NCI-H146 (cell line): ENCODE measurements around the gene HPSE2.
"Not testable (repeated sequence)": the region's sequence is repeated elsewhere in the genome, so short reads cannot be mapped to it uniquely, and the experiment has no call there.

Experiments used
- DNase-seq: peaks from one replicate; lab custom pipeline; 2025; lab: John Stamatoyannopoulos, UW

HPSE2 gene

GRCh38 chr10:99235658-99236626 is at the start of gene HPSE2:
HPSE2 (minus strand) TSS chr10:99235852.
- DNase-seq: no peak

DNA sequence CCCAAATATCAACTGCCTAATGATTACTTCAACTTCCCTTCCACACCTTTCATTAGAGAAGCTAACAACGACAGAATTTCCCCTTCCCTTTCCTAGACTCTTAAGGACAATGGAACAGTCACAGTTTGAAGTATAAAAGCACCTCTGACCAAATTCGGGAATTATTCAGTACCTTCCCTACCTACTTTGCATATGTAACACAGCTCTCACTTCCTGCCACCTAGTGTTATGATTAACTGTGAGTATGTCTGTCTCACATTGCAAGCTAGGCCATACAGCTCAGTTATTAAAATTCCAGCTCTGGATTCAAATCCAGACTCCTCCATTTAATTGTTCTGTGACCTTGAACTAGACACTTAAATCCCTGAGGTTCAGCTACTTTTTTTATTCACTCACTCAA is 44.8 kb upstream of the HPSE2 start:
- DNase-seq: no peak

DNA sequence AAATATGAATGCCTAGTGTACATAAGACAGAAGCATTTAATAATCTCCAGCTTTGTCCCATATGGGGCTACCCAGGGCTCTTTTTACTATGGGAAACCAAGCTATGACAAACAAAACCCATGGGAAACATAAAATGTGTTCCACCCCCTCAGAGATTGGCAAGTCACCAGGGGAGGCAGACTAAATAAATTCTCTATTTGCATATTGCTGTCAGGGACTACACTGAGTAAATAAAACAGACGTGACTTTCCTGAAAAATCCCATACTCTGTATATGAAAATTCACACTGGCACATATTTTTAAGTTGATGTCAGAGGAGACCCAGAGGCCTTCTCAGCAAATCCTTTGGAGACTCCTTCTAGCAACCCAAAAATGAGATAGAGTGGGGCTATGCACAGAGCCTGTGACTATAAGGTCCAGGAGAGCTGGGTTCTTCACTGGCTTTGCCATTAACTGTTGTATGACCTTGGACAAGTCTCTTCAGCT is 44.0 kb upstream of the HPSE2 start:
- DNase-seq: no peak

GRCh38 chr10:99276848-99277486 is 41.3 kb upstream of the HPSE2 start:
- DNase-seq: no peak

DNA sequence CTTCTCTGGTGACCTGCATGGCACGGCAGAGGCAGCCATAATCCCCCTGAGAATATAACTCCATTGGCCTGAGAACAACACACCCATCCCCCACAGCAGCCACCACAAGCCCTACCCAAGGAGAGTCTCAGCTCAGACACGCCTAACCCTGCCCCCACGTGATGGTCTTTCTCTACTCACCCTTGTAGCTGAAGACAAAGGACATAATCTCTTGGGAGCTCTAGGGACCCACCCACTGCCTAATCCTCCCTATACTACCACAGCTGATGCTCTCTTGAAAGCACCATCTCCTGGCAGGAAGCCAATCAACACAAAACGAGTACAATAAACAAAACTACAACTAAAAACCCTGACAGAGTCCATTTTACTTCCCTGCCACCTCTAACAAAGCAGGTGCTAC is 30.7 kb upstream of the HPSE2 start:
- DNase-seq: no peak

DNA sequence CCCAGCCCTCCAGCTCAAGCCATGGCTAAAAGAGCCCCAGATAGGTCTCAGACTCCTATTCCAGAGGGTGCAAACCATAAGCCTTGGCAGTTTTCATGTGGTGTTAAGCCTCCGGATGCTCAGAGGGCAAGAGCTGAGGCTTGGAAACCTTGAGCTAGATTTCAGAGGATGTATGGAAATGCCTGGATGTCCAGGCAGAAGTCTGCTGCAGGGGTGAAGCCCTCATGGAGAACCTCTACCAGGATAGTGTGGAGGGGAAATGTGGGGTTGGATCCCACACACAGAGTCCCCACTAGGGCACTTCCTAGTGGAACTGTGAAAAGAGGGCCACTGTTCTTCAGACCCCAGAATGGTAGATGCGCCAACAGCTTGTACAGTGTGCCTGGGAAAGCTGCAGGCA is 13.2 kb upstream of the HPSE2 start:
- DNase-seq: no peak

DNA sequence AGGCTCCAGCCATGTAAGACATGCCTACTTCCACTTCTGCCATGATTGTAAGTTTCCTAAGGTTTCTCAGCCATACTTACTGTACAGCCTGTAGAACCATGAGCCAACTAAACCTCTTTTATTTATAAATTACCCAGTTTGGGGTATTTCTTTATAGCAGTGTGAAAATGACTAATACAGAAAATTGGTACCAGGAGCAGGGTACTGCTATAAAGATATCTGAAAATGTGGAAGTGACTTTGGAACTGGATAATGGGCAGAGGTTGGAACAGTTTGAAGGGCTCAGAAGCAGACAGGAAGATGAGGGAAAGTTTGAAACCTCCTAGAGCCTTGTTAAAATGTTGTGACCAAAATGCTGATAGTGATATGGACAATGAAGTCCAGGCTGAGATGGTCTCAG is 12.2 kb upstream of the HPSE2 start:
- DNase-seq: not testable (repeated sequence)

DNA sequence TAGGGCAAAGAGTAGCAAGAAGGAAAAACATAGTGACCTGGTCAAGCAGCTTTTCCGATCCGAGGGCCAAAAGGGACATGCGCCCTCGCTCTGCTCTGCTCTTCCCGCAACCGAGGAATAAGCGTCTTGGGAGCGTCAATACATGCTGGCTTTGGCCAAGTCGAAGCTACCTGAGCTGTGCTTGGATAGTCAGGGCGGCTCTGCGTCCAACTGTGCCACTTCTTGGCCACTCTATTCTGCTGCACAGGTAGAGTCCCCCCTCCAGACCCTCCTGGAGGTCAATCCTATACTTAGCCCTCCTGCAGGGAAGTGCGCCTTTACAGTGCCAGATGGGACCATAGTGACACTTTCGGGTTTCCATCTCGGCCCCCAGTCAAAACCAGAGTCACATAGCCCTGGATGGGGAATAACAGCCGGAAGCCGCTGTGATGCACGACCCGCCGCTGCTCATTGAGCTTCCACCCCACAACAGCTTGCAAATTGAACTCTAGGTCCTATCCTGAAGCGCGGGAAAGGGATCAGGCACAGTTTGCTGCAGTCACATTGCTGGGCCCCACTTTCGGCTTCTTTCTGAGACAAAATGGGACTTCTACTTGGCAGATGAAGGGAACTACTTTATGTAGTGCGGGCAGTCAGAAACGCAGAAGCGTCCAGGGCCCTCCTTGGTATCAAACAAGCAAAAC is 1.1 kb upstream of the HPSE2 start:
- DNase-seq: no peak

DNA sequence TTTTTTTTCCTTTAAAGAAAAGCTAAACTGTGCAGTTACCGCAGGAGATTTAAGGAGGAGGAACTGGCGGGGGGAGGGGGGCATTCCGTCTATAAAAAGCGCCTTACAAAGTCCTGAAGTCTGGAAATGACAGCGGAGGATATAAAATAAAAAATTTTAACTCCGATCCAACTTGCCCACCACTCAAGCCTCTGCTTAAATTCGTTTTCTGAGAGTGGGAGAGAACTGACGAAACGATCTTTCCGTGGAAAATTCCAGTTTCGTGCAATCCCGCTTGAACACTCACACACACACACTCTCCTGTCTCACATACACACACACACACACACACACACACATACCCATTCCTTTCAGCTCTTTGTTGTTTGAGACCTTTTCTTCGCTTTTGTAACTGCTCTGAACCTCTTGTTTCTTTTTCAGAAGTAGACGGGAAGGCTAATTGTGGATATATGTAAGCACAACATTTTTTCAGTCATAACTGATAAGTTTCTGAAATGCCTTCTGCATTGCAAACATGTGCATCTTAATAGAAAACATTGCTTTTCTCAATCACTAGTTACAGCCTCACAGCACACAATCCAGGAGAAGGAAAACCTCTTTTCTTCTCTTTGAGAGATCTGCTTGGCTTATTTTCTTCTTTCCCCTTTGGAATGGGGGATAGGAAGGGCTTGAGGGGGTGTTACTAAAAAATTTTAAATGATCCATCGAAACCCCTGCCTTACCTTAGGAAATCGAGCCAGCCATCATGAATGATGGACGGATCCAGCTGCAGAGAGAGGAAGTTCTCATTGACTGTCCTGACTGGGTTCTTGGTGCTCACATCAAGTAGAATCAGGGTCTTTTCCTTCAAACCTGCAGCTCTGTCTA is 628 bp downstream of the HPSE2 start:
- DNase-seq: no peak

DNA sequence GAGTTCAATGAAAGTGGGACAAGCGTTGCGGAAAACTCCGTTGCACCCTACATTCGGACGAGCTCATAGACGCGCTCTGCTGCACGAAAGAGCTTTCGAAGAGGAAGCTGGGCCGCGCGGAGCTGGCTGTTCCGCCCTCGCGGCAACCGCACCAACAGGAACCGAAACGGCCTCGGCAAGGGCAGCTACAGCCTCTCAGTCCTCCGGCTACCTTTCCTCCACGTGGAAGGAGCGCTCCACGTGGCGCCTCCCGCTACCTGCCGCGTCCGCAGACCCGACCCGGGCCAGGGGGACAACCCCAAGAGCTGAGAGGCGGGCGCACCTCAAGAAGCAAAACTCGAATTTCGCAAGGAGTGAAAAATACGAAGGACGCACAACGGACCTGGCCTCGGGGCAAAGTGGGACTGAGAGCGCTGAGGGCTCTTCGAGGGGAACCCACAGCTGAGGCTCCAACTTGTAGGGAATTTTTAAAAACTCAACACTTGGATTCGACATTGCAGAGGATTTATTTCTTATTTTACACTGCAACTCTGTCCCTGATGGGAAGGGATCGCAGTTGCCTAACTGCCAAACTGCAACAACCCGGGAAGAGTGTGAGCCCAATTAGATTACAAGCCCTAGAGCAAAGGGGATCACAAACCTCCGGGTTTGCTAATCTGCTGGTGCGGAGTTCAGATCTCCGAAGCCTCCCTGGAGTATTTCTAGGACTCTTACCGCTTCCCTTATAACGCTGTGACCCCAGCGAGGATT is 1.4 kb downstream of the HPSE2 start:
- no peak for DNase-seq

DNA sequence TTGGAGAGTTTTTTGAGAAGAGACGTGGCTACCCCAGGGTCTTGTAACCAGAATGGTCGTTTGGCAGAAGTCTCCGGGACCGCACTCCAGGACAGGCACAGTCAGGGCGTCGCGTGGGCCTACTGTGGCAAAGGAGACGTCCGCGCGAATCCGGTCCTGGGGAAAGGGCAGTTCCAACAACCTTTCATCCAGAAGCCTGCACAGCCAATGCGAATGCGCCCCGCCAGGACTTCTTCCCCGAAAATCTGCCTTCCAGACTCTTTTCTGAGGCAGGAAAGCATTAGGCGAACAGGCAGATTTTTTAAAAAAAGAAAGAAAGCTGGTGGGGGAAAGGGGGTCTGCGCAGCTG is 2.0 kb downstream of the HPSE2 start:
- DNase-seq: no peak

GRCh38 chr10:99233000-99233688 is 2.5 kb downstream of the HPSE2 start:
- DNase-seq: no peak

- no peak for DNase-seq
Observed at GRCh38 chr10:99232360-99232999, 3.2 kb downstream of the HPSE2 start.

DNA sequence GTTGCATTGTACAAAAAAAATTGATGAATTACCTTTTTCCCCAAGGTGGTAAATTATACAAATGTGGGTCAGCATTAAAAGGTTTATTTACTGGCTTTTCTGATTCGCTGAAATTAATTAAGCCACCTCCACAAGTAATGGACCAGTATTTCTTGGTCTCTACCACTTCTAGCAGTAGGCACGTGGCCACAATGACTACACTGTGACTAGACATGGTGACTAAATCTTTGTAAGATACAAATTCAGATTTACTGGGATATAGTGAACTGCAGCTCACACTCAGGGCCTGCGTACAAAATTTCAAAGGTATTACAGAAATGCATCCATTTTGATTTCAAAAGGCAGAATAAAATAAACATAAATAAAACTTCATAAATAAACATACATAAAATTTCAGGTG is 10.9 kb downstream of the HPSE2 start:
- DNase-seq: no peak

DNA sequence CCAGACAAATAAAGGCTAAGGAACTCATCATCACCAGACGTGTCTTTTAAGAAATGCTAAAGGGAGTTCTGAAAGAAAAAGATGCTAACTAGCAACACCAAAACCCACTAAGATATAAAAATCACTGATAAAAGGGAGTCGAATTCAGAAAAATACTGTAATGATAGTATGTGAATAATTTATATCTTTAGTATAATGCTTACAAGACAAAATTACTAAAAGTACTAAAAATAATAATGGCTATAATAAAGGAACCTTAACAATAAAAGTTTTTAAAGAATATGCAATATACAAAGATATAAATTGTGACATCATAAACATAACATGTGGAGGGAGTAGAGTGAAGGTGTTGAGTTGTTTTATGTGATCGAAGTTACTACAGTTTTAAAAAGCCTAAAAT is 28.3 kb downstream of the HPSE2 start:
- DNase-seq: no peak

- no peak for DNase-seq
Observed at GRCh38 chr10:99203310-99203709, 32.3 kb downstream of the HPSE2 start.

- no peak for DNase-seq
Observed at GRCh38 chr10:99172950-99173349, 62.7 kb downstream of the HPSE2 start.

GRCh38 chr10:99172128-99172738 is 63.4 kb downstream of the HPSE2 start:
- DNase-seq: peak; percentile 13

DNA sequence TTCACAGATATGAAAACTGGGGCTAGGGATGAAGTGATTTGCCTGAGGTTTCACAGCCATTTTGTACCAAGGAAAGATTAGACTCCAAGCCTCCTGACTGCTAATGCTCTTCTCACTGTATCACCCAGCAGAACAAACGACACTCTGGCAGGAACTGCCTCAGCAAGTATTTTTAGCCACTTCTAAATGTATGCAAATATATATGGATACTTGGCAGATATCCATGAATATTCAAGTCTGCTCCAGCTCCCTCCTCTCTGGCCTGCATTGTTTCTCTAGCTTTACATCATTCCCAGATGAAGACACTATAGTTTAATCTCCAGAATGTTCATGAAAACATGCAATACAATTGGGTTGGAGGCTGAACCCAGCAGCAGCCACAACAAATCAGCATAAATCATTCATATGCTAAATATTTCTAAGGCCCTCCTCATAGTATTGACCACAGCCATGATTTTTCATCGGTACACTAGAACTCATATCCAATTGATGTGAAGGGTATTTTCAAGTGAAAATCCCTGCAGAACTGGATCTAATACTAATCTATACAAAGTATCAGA is 65.5 kb downstream of the HPSE2 start:
- DNase-seq: no peak
